ENCODE measurements around the gene AK1. TPM values are rescaled to one million over a fixed set of nuclear protein-coding genes. Genes with fewer than 3 reads are reported as not detected.

Gene AK1
- total and polyA plus RNA-seq, 2 of the 8 experiments (the other 6 are each of a cell fraction or from before 2014, with no cell fraction given): 37.9 to 39.2 TPM

- Histone ChIP-seq H2AFZ (ENCODE audit: low read length) (no peak overlapping the region), H3K4me1 (replicated peaks in 1 of 4; ENCODE audit: control insufficient read depth in 3 of 4, insufficient read depth in 4 of 4, low read length in 3 of 4) (peaks cover 3 to 18% (median 14%) of the 10 kb centered on the region in 4 experiments), H2BK15ac (ENCODE audit: low read length) (no peak overlapping the region), H3K56ac (replicated peaks; ENCODE audit: insufficient read length, low read depth, low read length) (no peak overlapping the region), H3K23ac (ENCODE audit: insufficient read length) (no peak overlapping the region), H3K79me2 (ENCODE audit: control insufficient read depth in 1 of 2, insufficient read depth in 2 of 2, low read length in 2 of 2) (no peaks in the 10 kb centered on the region), H2BK20ac (ENCODE audit: low read length) (no peak overlapping the region), H2BK12ac (ENCODE audit: low read depth, low read length) (no peak overlapping the region), H3K4ac (replicated peaks; ENCODE audit: insufficient read length, low read depth, low read length) (no peak overlapping the region), H3K14ac (ENCODE audit: insufficient read length) (no peak overlapping the region), H3K18ac (ENCODE audit: extremely low read depth, low read length) (no peak overlapping the region), H4K91ac (replicated peaks; ENCODE audit: insufficient read length, low read length) (no peak overlapping the region), H2BK5ac (ENCODE audit: low read depth, low read length) (no peak overlapping the region), H3K4me3 (ENCODE audit: extremely low read depth in 1 of 4, insufficient read depth in 2 of 4, low read depth in 3 of 4, low read length in 4 of 4) (no peak overlapping the region), H3K27ac (ENCODE audit: low read depth, low read length) (no peak overlapping the region), H3K23me2 (ENCODE audit: low read depth, low read length) (peaks cover 13% of the 10 kb centered on the region; the same call in 1 of the 2 replicates), H4K8ac (ENCODE audit: extremely low read depth, insufficient read depth, low read length) (no peak overlapping the region; the same call in 1 of the 2 replicates), H3K9me3 (ENCODE audit: insufficient read depth in 2 of 2, low read depth in 1 of 2, low read length in 1 of 2) (no peaks in the 10 kb centered on the region), H3K36me3 (ENCODE audit: control insufficient read depth in 2 of 4, insufficient read depth in 4 of 4, low read length in 3 of 4) (no peaks in the 10 kb centered on the region), H4K5ac (ENCODE audit: insufficient read length, low read depth, low read length) (no peak overlapping the region), H3K4me2 (ENCODE audit: insufficient read depth in 1 of 2, low read depth in 2 of 2, low read length in 2 of 2) (no peak overlapping the region), H3K27me3 (replicated peaks in 1 of 4; ENCODE audit: control insufficient read depth in 3 of 4, extremely low read depth in 1 of 4, insufficient read depth in 3 of 4, low read length in 3 of 4) (peaks cover 0 to 23% (median 17%) of the 10 kb centered on the region in 4 experiments; a peak in 6 of 7 replicates), H2AK5ac (ENCODE audit: low read depth, low read length) (no peak overlapping the region), H3K9ac (replicated peaks in 1 of 4; ENCODE audit: extremely low read depth in 1 of 4, low read depth in 3 of 4, low read length in 3 of 4) (no peak overlapping the region), H2BK120ac (replicated peaks; ENCODE audit: low read depth, low read length) (no peak overlapping the region), H4K20me1 (replicated peaks in 1 of 2; ENCODE audit: control insufficient read depth in 1 of 2, insufficient read depth in 2 of 2, low read length in 2 of 2) (peaks cover 0 to 3% of the 10 kb centered on the region in 2 experiments), H3K79me1 (ENCODE audit: low read depth, low read length) (no peaks in the 10 kb centered on the region)
- WGBS, 2 experiments (ENCODE audit: extremely low coverage in 1 of 2, insufficient coverage in 1 of 2, insufficient read length in 1 of 2, insufficient replicate concordance in 2 of 2, low coverage in 1 of 2, low lambda C conversion rate in 2 of 2, missing lambda C conversion rate in 1 of 2): 88% methylated on average over 22 of the region's 22 CpGs; no CpG with 5 or more reads in 1 of the 2 experiments
- no peak for DNase-seq (ENCODE audit: low read depth in 1 of 2, low spot score in 2 of 2)
- ChIA-PET CTCF (ENCODE audit: partially characterized antibody) (interaction anchor here (1.0 to 6.7 kb wide), 9 partner anchors 28 to 396 kb away, joined by 3 to 46 read pairs (median 3); no protein-coding TSS in a partner anchor), POLR2A (ENCODE audit: partially characterized antibody) (interaction anchor here (0.8 kb wide), 1 partner anchor 26 kb away, joined by 3 read pairs; the partner anchor contains the start of gene ST6GALNAC6)
- FAIRE-seq: no peak
- TF ChIP-seq KDM4A (IDR thresholded peaks at IDR 0.05; ENCODE audit: low read depth, low read length, severe bottlenecking): no peak
- no peak for TF ChIP-seq SIN3A (conservative IDR thresholded peaks at IDR 0.05 in 1 of 2, IDR thresholded peaks at IDR 0.05 in 1 of 2; ENCODE audit: low read depth in 1 of 2, low read length in 2 of 2)
- no peak for TF ChIP-seq MAFK (IDR thresholded peaks at IDR 0.05; ENCODE audit: low read depth, low read length)
- no peak for TF ChIP-seq PHF8 (conservative IDR thresholded peaks at IDR 0.05; ENCODE audit: low read depth, low read length)
- TF ChIP-seq GABPA (IDR thresholded peaks at IDR 0.05; ENCODE audit: borderline replicate concordance, insufficient read depth, low read length): no peak
- TF ChIP-seq HDAC6 (IDR thresholded peaks at IDR 0.05; ENCODE audit: low read depth, low read length): no peak
- TF ChIP-seq BACH1 (IDR thresholded peaks at IDR 0.05; ENCODE audit: low read length): no peak
- TF ChIP-seq, protein P1, sequence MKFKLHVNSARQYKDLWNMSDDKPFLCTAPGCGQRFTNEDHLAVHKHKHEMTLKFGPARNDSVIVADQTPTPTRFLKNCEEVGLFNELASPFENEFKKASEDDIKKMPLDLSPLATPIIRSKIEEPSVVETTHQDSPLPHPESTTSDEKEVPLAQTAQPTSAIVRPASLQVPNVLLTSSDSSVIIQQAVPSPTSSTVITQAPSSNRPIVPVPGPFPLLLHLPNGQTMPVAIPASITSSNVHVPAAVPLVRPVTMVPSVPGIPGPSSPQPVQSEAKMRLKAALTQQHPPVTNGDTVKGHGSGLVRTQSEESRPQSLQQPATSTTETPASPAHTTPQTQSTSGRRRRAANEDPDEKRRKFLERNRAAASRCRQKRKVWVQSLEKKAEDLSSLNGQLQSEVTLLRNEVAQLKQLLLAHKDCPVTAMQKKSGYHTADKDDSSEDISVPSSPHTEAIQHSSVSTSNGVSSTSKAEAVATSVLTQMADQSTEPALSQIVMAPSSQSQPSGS (IDR thresholded peaks at IDR 0.05; ENCODE audit: low read length): no peak
- TF ChIP-seq SP4 (IDR thresholded peaks at IDR 0.05; ENCODE audit: low read length): no peak
- TF ChIP-seq YY1 (IDR thresholded peaks at IDR 0.05; ENCODE audit: low read depth, low read length): no peak
Measured at GRCh38 chr9:127924736-127925444, 47.4 kb upstream of the AK1 start.

Data from H1 (cell line).